Cardiac septum (tissue), 1 donor: ENCODE data around the gene STRIP1. TPM values are rescaled to one million over a fixed set of nuclear protein-coding genes. Genes with fewer than 3 reads are reported as not detected.
"Not testable (repeated sequence)": the region's sequence is repeated elsewhere in the genome, so short reads cannot be mapped to it uniquely, and the experiment has no call there.

ENCODE experiments used
- DNase-seq: peaks from one replicate; pipeline ENCODE4 v3.0.0-alpha.2; 2020; ENCODE audit warnings: low spot score
- intact Hi-C: fragments of 100-400 bp; cut with DNase I; formaldehyde crosslinking; loops from one replicate; pipeline ENCODE4 v1.14.0; 2022
- total RNA-seq: library from RNA; stranded (reverse); fragmentation: NEBNext Ultra II Directional; extraction: Animal tissue kit (Norgen Biotek cat#: 25700); gene quantifications from one replicate; pipeline ENCODE4 v1.2.1, GENCODE V29; 2021
- donor health status: DM: no; HTN: no; CAD: no.

The STRIP1 gene
- total RNA-seq, 1 donor from 2014 or later: 23.8 TPM

DNA sequence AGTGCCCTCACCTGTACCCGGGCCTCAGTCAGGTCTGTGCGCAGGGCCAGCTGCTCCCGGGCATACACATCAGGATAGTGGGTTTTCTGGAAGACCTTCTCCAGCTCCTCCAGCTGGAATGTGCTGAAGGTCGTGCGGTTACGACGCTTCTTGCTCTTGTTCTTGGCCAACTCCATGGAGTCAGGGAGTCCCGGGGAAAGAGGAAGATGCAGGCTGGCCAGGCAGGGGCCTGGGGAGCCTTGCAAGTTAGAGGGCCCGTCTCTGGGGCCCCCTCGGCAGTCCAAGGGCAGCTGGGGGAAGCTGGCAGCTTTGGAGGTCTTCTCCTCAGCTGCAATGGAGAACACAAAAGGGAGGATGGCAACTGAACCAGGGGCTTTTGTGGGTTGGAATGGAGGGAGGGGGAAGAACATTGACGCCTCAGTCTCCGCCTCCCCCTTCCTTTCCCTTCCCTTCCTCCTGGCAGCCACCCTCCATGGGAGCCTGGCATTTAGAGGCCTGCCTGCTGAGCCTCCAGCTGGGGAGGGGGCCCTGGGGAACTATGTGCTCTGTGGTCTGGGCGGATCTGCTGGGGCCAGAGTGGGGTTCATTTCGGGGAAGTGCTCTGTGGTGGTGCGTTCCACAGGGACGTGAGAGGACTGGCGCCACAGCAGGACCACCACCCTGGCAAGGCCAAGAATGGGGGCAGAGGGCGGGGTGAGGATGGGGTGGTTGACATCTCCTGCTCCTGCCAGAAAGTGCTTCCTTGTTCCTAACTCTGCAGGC, 30.3 kb downstream of the STRIP1 start:
- intact Hi-C loops: no loop called here
- no peak for DNase-seq

DNA sequence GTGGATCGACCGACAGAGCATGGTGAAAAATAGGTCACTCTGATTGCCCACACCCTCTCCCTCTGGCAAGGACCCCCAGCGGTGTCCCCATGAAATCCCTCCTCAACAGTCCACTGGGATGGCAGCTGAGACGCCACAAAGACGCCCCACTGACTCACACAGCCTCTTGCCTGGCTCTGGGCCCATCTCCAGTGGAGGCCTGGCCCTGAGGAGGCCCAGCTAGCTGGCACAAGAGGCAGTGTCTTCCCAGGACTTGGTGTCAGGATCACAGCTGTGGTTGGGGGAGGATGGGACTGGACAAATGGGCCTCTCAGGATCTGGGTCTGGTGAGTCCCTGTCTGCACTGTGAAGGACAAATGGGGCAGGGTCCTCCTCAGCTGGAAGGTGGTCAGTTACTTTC, 31.4 kb downstream of the STRIP1 start:
- no peak for DNase-seq
- intact Hi-C loops: no loop called here

DNA sequence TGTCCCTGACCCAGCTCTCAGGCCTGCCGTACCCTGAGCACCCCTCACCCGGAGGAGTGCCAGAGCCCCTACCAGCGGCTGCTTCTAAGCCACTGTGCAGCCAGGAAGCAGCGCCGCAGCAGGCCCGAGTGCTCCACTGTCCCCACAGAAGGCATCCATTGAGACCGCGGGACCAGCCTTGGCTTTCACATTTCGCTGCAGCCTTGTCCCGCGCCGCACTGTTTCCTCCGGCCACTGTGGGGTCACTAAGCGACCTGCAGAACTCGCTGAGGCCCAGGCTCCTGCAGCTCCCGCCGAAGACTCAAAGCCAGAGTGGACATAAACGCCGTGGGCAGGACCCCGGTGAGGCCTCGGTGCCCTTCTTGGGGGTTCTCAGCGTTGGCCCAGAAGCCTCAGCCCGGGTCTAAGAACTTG, 33.1 kb downstream of the STRIP1 start:
- no peak for DNase-seq
- intact Hi-C loops: no loop called here

GRCh38 chr1:110067893-110068645, 33.6 kb downstream of the STRIP1 start:
- DNase-seq: no peak
- intact Hi-C loops: no loop called here

DNA sequence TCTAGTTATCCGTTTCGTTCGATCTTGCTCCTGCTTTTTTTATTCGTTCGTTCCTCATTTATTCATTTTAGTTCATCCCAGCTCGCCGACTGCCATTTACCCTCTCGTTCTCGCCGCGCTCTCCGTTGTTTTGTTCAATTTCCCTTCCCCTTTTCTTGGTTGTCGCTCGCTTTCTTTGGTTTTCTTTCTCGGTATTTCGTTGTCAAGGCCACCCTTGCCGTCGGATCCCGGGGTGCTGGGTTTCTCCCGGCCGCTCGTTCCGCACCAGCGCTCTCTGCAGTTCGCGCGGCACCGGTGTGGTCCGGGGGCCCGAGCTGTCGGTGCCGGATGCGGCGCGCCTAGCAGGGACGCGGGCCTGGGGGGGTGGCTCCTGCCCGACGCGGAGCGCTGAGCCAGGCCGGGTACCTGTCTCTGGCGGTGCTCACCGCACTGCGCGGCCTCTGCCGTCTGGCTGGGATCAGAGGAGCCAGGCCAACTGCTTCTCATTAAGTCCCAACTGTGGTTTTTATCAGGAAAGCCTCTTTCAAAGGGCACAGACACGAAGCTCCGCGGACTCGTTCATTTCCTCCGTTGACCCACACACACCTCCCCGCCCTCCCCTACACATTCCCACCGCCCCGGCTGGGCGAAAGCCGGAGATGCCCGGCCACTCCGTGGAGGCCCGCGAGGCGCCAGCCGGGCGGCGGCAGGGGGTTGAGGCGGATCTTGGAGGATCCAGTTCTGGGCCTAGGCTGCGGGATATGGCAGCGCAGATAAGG, 34.4 kb downstream of the STRIP1 start:
- DNase-seq: no peak
- intact Hi-C loops: no loop called here

GRCh38 chr1:110069404-110070281, 35.2 kb downstream of the STRIP1 start:
- intact Hi-C loops: no loop called here
- no peak for DNase-seq

DNA sequence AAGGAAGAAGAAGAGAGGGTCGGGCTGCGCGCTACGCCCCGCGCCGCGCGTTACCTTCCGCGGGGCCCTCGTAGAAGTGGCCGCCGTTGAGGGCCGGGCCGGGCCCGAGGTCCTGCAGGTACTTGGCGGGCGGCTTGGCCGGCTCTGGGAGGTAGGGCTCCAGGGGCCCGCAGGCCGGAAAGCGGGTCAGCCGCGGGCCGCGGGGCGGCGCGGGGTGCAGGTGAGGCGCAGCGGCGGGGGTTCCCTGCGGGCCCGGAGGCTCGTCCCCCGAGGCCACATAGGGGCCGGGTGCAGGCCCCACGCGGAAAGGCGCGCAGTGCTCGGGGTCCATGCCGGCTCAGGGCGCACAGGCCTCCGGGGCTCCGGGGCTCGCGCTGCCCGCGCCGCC, 35.9 kb downstream of the STRIP1 start:
- DNase-seq: no peak
- intact Hi-C loops: no loop called here

GRCh38 chr1:110070671-110071242, 36.3 kb downstream of the STRIP1 start, which contains the start of gene ALX3:
Gene ALX3, minus strand, starts transcription at chr1:110070672. Its CDS starts 60 bp downstream, at chr1:110070612.
- intact Hi-C loops: no loop called here
- no peak for DNase-seq

DNA sequence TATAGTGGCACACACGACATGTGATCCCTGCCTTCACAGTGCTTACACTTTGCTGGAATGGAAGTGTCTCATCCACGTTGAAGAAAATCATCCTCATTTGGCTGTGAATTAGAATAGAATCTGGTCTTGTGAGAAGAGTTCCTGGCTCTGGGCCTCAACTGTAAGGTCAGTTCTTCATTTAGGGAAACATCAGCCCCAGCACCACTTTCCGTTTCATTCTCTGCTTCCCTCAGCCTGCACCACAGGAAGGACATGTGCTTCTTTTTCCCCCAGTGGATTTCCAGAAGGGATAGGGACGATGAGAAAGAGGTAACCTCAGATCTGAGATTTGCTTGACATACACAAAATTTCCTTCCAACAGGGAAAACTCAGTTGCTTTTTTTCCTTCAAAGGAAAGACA, 39.7 kb downstream of the STRIP1 start:
- intact Hi-C loops: no loop called here
- DNase-seq: no peak

DNA sequence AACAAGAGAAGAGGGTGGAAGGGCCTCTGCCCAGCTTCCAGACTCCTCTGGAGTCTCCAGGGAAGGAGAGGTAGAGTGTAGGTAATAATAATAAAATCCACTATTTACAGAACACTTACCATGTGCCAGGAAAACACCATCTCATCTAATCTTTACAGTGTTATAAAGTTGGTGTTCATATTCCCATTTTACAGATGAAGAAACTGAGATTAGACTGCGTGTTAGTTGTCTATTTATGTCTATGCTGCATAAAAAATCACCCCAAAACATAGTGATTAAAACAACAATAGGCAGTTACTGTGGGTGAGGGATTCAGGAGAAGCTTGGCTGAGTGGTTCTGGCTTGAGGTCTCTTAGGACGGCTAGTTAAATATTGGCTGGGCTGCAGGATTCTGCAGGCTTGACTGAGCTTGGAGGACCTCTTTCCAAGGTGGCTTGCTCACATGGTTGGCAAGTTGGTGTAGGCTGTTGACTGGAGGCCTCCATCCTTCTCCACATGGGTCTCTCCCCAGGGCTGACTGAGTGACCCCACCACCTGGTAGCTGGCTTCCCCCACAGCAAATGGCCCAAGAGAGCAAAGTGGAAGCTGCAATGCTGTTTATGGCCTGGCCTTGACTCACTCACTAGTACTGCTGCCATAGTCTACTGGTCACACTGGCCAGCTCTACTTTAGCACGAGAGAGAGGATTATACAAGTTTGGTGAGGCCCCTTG, 42.5 kb downstream of the STRIP1 start:
- DNase-seq: no peak
- intact Hi-C loops: no loop called here

DNA sequence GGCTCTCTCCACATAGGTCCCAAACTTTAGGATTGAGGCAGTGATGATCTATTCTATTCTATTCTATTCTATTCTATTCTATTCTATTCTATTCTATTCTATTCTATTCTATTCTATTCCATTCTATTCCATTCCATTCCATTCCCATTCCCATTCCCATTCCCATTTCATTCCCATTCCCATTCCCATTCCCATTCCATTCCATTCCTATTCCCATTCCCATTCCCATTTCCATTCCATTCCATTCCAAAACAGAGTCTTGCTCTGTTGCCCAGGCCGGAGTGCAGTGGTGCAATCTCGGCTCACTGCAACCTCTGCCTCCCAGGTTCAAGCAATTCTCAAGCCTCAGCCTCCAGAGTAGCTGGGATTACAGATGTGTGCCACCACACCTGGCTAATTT, 45.6 kb downstream of the STRIP1 start:
- intact Hi-C loops, DNase-seq: not testable (repeated sequence)

- no peak for DNase-seq
- intact Hi-C loops: no loop called here
These were observed 46.6 kb downstream of the STRIP1 start for GRCh38 chr1:110081061-110081460.

DNA sequence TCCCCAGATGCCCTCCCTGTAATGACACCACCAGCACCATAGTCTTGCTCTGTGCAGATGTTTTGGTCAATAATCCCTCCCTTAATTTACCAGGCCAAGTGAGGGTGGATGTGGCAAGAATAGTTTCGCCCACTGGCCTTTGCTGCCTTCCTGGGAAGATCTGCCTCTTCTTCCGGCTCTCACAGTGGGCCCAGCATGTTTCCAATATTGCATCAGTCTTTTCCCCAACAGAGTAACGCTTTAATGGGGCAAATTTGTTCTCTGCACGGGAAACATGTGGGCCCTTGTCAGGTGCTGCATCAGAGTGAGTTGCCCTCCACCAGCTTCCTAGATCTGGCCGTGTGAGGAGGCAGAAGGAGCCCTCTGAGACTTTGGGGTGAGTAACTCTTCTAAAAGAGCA, 48.1 kb downstream of the STRIP1 start:
- DNase-seq: no peak
- intact Hi-C loops: no loop called here

DNA sequence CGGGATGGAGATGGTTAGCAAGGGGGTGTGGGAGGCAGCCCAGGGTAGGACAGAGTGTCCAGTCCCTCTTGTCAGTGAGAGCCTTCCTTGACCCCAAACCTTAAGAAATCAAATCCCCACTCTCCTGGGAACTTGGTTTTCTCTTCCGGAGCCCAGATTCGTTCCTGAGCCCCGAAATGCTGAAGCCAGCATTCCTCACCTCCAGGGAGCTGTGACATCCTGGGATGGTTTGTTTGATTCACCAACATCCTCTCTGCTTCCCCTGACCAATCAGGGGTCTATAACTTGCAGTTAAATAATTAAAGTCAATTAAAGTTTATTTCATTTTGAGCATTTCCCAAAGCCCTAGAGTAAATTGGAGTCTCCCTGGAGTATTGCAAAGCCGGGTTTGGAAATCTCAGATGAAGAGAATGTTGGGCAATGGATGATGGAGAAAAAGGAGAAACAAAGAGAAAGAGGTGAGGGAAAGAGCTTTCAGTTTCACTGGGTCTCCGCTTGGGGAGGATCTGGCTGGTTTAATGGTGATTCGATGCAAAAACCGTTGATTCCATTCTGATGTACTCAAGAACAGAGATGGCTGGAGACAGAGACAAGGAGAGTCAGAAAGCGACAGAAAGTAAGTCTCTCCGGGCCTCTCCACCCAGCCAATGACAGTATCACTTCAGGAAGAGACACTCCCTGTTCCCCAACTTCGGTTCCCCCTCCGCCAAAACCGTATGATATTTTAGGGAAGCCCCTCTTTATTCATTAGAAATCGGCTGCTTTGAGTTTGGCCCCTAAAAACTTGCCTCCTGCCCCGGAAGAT, 48.8 kb downstream of the STRIP1 start:
- no peak for DNase-seq
- intact Hi-C loops: no loop called here

DNA sequence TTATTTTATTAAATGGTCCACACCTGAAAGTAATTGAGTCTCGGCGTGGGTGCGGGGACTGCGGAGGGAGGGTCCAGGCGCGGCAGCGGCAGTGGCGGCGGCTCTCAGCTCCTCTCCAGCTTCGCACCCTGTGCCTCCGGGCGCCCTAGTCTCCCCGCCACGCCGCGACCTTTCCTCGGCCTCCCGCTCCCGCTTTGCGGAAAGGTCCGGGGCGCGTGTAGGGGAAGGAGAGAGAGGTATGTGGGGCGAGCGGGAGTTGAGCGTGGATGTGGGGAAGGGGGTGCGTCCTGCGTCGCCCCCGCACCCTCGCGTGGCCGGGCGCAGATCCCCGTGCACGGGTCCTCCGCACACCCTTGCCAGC, 49.4 kb downstream of the STRIP1 start:
- intact Hi-C loops: no loop called here
- no peak for DNase-seq

- intact Hi-C loops: no loop called here
- no peak for DNase-seq
These were observed 50.0 kb downstream of the STRIP1 start for GRCh38 chr1:110084227-110085078.

GRCh38 chr1:110085671-110086070, 51.2 kb downstream of the STRIP1 start:
- intact Hi-C loops: no loop called here

More at GRCh38 chr1:110085671-110086070, 51.2 kb downstream of the STRIP1 start:
- no peak for DNase-seq
